LNCAP (cell line): Measurements from ENCODE around the gene SNCB.
A peak's percentile ranks its signal among the peaks of the same experiment; 100 is the strongest.

Source experiments
- CTCF ChIP-seq: fragments of 450-650 bp; IDR thresholded peaks from 2 replicates; pipeline ENCODE4 v1.5.1; 2017; ENCODE audit warnings: mild to moderate bottlenecking

SNCB gene

DNA sequence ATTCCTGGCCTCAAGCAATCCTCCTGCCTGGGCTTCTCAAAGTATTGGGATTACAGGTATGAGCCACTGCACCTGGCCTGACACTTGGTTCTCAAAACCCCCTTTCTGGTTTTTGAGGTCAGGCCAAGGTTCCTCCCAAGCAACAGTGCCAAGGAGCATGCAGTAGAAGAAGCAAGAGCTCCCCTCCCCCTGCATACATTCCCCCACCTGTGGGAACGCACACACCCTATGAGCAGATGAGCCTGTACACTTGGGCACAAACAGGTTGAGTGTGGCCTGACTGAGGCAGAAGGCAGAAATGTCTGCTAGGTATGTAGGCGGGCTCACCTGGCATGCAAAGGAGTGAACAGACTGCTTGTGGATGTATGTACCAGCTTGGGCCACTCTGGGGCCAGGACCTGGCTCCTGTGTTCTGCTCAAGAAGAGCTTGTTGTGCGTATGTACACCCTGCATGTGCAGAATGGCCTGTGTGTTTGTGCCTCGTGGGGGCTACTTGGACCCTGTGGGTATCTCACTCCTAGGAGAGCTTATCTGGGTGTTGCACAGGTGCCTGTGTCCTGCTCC, 22.1 kb downstream of the SNCB start:
- TF ChIP-seq CTCF = no peak

DNA sequence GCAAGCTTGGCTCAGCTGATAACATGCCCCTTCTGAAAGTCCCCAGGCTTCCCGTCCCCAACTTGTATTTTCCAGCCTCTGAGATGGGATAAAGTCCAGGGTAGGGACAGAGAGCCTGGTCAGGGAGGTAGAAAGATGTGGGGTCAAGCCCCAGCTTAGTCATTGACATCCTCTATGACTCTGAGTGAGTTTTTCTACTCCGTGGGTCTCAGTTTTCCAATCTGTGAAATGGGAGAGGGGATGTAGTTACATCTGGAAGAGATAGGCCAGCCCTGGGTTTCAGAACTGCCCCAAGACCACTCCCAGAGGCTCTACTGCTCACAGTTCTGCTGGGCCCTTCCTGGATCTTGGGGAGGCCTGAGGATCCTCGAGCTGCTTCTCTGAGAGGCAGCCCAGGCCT, 23.5 kb downstream of the SNCB start:
- no peak for TF ChIP-seq CTCF

DNA sequence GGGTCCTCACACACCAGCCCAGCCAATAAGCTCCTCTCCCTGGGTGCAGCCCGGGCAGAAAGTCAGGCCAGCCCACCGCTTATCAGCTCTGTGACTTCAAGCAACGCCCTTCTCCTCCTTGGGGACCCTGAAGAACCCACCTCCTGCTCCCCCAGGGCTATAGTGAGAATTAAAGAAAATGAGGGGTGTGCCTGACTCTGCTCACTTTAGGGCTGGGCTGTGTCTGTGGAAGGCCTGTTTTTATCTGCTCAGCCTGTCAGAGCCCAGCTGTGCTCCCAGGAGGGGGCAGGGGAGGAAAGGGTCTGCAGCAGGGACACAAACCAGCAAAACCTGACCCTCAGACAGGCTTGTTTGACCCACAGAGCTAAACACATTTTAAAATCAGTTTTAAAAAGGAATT, 24.3 kb downstream of the SNCB start:
- TF ChIP-seq CTCF = no peak

GRCh38 chr5:176603091-176603490, 27.2 kb downstream of the SNCB start:
- TF ChIP-seq CTCF = no peak

GRCh38 chr5:176601901-176602482, 28.3 kb downstream of the SNCB start:
- TF ChIP-seq CTCF = no peak

GRCh38 chr5:176597417-176598389, 32.6 kb downstream of the SNCB start:
- TF ChIP-seq CTCF = no peak

- peak; percentile 16; the same call in 1 of the 2 replicates for TF ChIP-seq CTCF
Measured at GRCh38 chr5:176596689-176597416, 33.5 kb downstream of the SNCB start.
